Brain microvascular endothelial cell (primary cell): ENCODE measurements around the gene GJA1.
A peak's percentile ranks its signal among the peaks of the same experiment; 100 is the strongest.
"Not testable (repeated sequence)": the region's sequence is repeated elsewhere in the genome, so short reads cannot be mapped to it uniquely, and the experiment has no call there.

Source experiments
- DNase-seq: peaks from one replicate; pipeline ENCODE4 v3.0.0-alpha.2; 2020
- H3K27ac ChIP-seq: fragments of 250-450 bp; sonication (Bioruptor Pico); 2 replicates; pipeline ENCODE4 v1.5.1; 2020; ENCODE audit warnings: mild to moderate bottlenecking, moderate library complexity
- H3K27me3 ChIP-seq: fragments of 250-450 bp; sonication (Bioruptor Pico); replicated peaks from 2 replicates; pipeline ENCODE4 v1.5.1; 2020; ENCODE audit warnings: mild to moderate bottlenecking
- H3K36me3 ChIP-seq: fragments of 250-450 bp; sonication (Bioruptor Pico); replicated peaks from 2 replicates; pipeline ENCODE4 v1.5.1; 2020; ENCODE audit warnings: mild to moderate bottlenecking
- H3K4me3 ChIP-seq: 2 replicates; pipeline ENCODE4 v1.5.1; 2011; ENCODE audit warnings: low read depth, mild to moderate bottlenecking, control low read depth, low read length, moderate library complexity
- CTCF ChIP-seq: IDR thresholded peaks from 2 replicates; pipeline ENCODE4 v1.5.1; 2011; ENCODE audit warnings: low read depth, mild to moderate bottlenecking, moderate library complexity, low read length, control low read depth, inconsistent platforms; ENCODE audit errors: missing control alignments
- in situ Hi-C: cut with HindIII; loops from 2 replicates; pipeline ENCODE4 v1.10.0; 2017; ENCODE audit warnings: low sequenced_read_pairs, low pct_ligation_motif_present

The GJA1 gene

GRCh38 chr6:121439926-121440325 is 4.5 kb downstream of the GJA1 start:
- Histone ChIP-seq H3K4me3 (peak overlapping the region; percentile 86), H3K27ac (peak overlapping the region; percentile 79), H3K36me3 (peaks cover 6% of the 10 kb centered on the region), H3K27me3 (no peaks in the 10 kb centered on the region)
- DNase-seq, result no peak
- in situ Hi-C loops, result loop anchor here (10.0 kb wide), 1 partner anchor 585 kb away; no protein-coding TSS in a partner anchor
- TF ChIP-seq CTCF, result no peak

- Histone ChIP-seq H3K36me3 (peaks cover 21% of the 10 kb centered on the region), H3K4me3 (no peak overlapping the region), H3K27ac (no peak overlapping the region), H3K27me3 (no peaks in the 10 kb centered on the region)
- in situ Hi-C loops, result no loop called here
- no peak for TF ChIP-seq CTCF
- no peak for DNase-seq
Measured at GRCh38 chr6:121441477-121441876, 6.0 kb downstream of the GJA1 start.

- in situ Hi-C loops, result no loop called here
- H3K27me3 ChIP-seq, result no peaks in the 10 kb centered on the region
- peaks cover 32% of the 10 kb centered on the region for H3K36me3 ChIP-seq
- H3K4me3 ChIP-seq, result no peak overlapping the region
- no peak for TF ChIP-seq CTCF
- no peak for DNase-seq
- no peak overlapping the region for H3K27ac ChIP-seq
Measured at GRCh38 chr6:121442576-121442975, 7.1 kb downstream of the GJA1 start.

GRCh38 chr6:121443971-121444541 is 8.6 kb downstream of the GJA1 start:
- no peak for TF ChIP-seq CTCF
- Histone ChIP-seq H3K4me3 (no peak overlapping the region), H3K27me3 (no peaks in the 10 kb centered on the region), H3K36me3 (peaks cover 42% of the 10 kb centered on the region), H3K27ac (peak overlapping the region; percentile 33)
- in situ Hi-C loops, result no loop called here
- DNase-seq, result peak; percentile 41

- H3K27ac ChIP-seq, H3K4me3 ChIP-seq, H3K27me3 ChIP-seq, in situ Hi-C loops, DNase-seq: not testable (repeated sequence)
- peaks cover 54% of the 10 kb centered on the region for H3K36me3 ChIP-seq
Measured at GRCh38 chr6:121446705-121447104, 11.3 kb downstream of the GJA1 start.

- DNase-seq, H3K27me3 ChIP-seq, H3K27ac ChIP-seq, in situ Hi-C loops, H3K4me3 ChIP-seq: not testable (repeated sequence)
- peaks cover 54% of the 10 kb centered on the region for H3K36me3 ChIP-seq
Measured at GRCh38 chr6:121447746-121448145, 12.3 kb downstream of the GJA1 start.

GRCh38 chr6:121448528-121448927 is 13.1 kb downstream of the GJA1 start:
- H3K4me3 ChIP-seq, H3K27me3 ChIP-seq, in situ Hi-C loops, DNase-seq, H3K27ac ChIP-seq: not testable (repeated sequence)
- H3K36me3 ChIP-seq, result peaks cover 54% of the 10 kb centered on the region
